Osteoblast (primary cell): ENCODE data around the gene TXK. TPM values are rescaled to one million over a fixed set of nuclear protein-coding genes. Genes with fewer than 3 reads are reported as not detected.

Source experiments
- DNase-seq: peaks from one replicate; pipeline ENCODE4 v3.0.0; 2011; ENCODE audit warnings: low spot score, mixed read lengths; ENCODE audit not compliant: insufficient read length; ENCODE audit errors: missing footprints
- H2AFZ ChIP-seq: 2 replicates; pipeline ENCODE4 v1.6.0; 2011; ENCODE audit warnings: mild to moderate bottlenecking, low read length
- H3K27ac ChIP-seq: 2 replicates; pipeline ENCODE4 v1.5.1; 2011; ENCODE audit warnings: mild to moderate bottlenecking, low read depth, low read length, moderate library complexity
- H3K27me3 ChIP-seq: 2 replicates; pipeline ENCODE4 v1.6.0; 2012; ENCODE audit warnings: mild to moderate bottlenecking, control low read depth, inconsistent platforms, low read length, moderate library complexity; ENCODE audit not compliant: insufficient read depth
- H3K36me3 ChIP-seq: 2 replicates; pipeline ENCODE4 v1.5.1; 2011; ENCODE audit warnings: mild to moderate bottlenecking, low read length, control low read depth, moderate library complexity; ENCODE audit not compliant: insufficient read depth
- H3K4me1 ChIP-seq: 2 replicates; pipeline ENCODE4 v1.5.1; 2011; ENCODE audit warnings: mild to moderate bottlenecking, low read length, control low read depth, moderate library complexity; ENCODE audit not compliant: insufficient read depth
- H3K4me2 ChIP-seq: 2 replicates; pipeline ENCODE4 v1.6.0; 2011; ENCODE audit warnings: mild to moderate bottlenecking, low read length; ENCODE audit not compliant: insufficient read depth
- H3K4me3 ChIP-seq: fragments of 200-600 bp; sonication (generic); 3 replicates; pipeline ENCODE4 v1.5.1; 2012; ENCODE audit warnings: mild to moderate bottlenecking, low read length, inconsistent platforms; ENCODE audit not compliant: insufficient read depth
- H3K79me2 ChIP-seq: 2 replicates; pipeline ENCODE4 v1.6.0; 2012; ENCODE audit warnings: mild to moderate bottlenecking, low read length, control low read depth, inconsistent platforms; ENCODE audit not compliant: insufficient read depth
- H3K9me3 ChIP-seq: 2 replicates; pipeline ENCODE4 v1.5.1; 2011; ENCODE audit warnings: low read depth, low read length, control low read depth
- H4K20me1 ChIP-seq: 2 replicates; pipeline ENCODE4 v1.6.0; 2012; ENCODE audit warnings: mild to moderate bottlenecking, low read length, control low read depth; ENCODE audit not compliant: insufficient read depth
- CTCF ChIP-seq: IDR thresholded peaks from 2 replicates; pipeline ENCODE4 v1.5.1; 2011; ENCODE audit warnings: mild to moderate bottlenecking, low read depth, low read length, moderate library complexity; ENCODE audit errors: extremely low read depth
- total RNA-seq: library from RNA; depleted of rRNA; stranded (reverse); fragments of >200 nt; gene quantifications from 2 replicates; pipeline ENCODE4 v1.2.3, GENCODE V29; 2012

The TXK gene
- total RNA-seq, 1 donor, result 0.72 TPM

- Histone ChIP-seq H3K36me3 (no peaks in the 10 kb centered on the region), H3K4me1 (no peaks in the 10 kb centered on the region), H3K27me3 (no peaks in the 10 kb centered on the region), H3K79me2 (no peaks in the 10 kb centered on the region), H2AFZ (no peak overlapping the region), H3K4me3 (no peak overlapping the region), H3K9me3 (no peaks in the 10 kb centered on the region), H4K20me1 (no peaks in the 10 kb centered on the region), H3K4me2 (no peak overlapping the region), H3K27ac (no peak overlapping the region)
- TF ChIP-seq CTCF, result no peak
- DNase-seq, result no peak
Measured at GRCh38 chr4:48027653-48028052, 106.4 kb downstream of the TXK start.

- DNase-seq, result peak; percentile 59
- no peak for TF ChIP-seq CTCF
- no peak overlapping the region for H3K4me2 ChIP-seq
Measured at GRCh38 chr4:48025005-48025404, 109.0 kb downstream of the TXK start.

GRCh38 chr4:48024522-48024921 is 109.5 kb downstream of the TXK start:
- Histone ChIP-seq H3K27ac (no peak overlapping the region), H3K4me1 (no peaks in the 10 kb centered on the region), H3K36me3 (no peaks in the 10 kb centered on the region), H3K4me3 (no peak overlapping the region), H3K4me2 (no peak overlapping the region), H2AFZ (no peak overlapping the region), H3K27me3 (no peaks in the 10 kb centered on the region), H3K79me2 (no peaks in the 10 kb centered on the region), H4K20me1 (no peaks in the 10 kb centered on the region), H3K9me3 (no peaks in the 10 kb centered on the region)
- DNase-seq, result no peak
- no peak for TF ChIP-seq CTCF

More at GRCh38 chr4:48025005-48025404, 109.0 kb downstream of the TXK start:
- H3K36me3 ChIP-seq, result no peaks in the 10 kb centered on the region
- no peak overlapping the region for H2AFZ ChIP-seq
- no peak overlapping the region for H3K4me3 ChIP-seq
- H3K27me3 ChIP-seq, result no peaks in the 10 kb centered on the region
- H3K79me2 ChIP-seq, result no peaks in the 10 kb centered on the region
- H3K4me1 ChIP-seq, result no peaks in the 10 kb centered on the region
- no peak overlapping the region for H3K27ac ChIP-seq
- H4K20me1 ChIP-seq, result no peaks in the 10 kb centered on the region
- H3K9me3 ChIP-seq, result no peaks in the 10 kb centered on the region

- H3K4me2 ChIP-seq, result no peak overlapping the region
- no peaks in the 10 kb centered on the region for H3K9me3 ChIP-seq
- H3K4me1 ChIP-seq, result peaks cover 3% of the 10 kb centered on the region
- no peaks in the 10 kb centered on the region for H4K20me1 ChIP-seq
- no peak for TF ChIP-seq CTCF
- no peak for DNase-seq
- no peaks in the 10 kb centered on the region for H3K79me2 ChIP-seq
- H2AFZ ChIP-seq, result no peak overlapping the region
- no peak overlapping the region for H3K4me3 ChIP-seq
- H3K27me3 ChIP-seq, result peaks cover 9% of the 10 kb centered on the region
- no peaks in the 10 kb centered on the region for H3K36me3 ChIP-seq
- no peak overlapping the region for H3K27ac ChIP-seq
Measured at GRCh38 chr4:48022192-48022799, 111.8 kb downstream of the TXK start.
